Activated CD4-positive, alpha-beta T cell treated with anti-CD3 and anti-CD28 coated beads, Interleukin-2, amount 50 U/mL, for 48 hours (primary cell): ENCODE results near the gene SPOP.

Source experiments
- DNase-seq, 2 experiments: peaks; one replicate each; pipeline ENCODE4 v3.0.0-alpha.2; 2020

Gene SPOP

DNA sequence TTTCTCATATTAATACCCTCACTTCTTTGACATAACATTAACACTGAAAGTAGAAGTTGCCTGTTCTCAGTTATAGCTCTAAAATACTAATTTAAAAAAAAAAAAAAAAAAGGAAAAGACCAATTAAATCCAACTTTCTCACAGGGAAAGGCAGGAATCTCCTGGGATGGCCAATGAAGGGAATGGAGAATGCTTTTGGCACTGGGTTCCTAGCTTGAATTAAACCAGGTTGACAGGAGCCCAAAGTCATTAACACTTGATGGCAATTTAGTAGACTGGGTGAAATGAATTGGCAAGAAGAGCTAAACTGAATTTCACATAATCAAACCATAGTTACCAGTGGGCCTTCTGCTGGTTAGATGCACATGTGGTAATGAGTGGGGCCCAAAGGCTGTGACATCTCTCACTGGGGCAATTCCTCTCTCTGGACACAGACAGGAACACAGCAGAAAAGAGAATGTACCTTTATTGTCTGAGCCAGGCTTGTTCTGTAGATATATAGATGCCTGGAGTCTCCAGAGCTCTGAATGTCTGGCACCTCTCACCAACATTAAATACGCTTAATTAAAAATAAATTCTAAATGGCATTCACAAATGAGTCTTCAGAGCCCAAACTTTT, 64.6 kb downstream of the SPOP start:
- DNase-seq, result no peak

DNA sequence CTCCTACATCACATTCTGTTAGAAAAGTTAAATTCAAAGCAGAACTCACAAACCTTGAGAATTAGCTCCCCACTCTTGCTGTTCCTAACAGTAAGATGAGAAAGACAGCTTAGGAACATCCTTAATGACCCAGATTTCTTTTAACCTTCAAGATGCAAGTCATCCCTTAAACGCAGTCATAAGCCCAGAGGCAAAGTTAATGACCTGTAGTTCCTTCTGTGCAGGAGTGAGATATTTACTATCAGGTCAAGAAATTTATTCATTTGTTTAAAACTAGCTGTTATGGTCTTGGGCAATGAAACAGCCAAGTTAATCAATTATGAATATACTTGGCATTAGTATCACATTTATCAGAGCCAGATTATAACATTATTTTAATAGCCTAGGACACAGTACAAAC, 65.2 kb downstream of the SPOP start:
- no peak for DNase-seq

DNA sequence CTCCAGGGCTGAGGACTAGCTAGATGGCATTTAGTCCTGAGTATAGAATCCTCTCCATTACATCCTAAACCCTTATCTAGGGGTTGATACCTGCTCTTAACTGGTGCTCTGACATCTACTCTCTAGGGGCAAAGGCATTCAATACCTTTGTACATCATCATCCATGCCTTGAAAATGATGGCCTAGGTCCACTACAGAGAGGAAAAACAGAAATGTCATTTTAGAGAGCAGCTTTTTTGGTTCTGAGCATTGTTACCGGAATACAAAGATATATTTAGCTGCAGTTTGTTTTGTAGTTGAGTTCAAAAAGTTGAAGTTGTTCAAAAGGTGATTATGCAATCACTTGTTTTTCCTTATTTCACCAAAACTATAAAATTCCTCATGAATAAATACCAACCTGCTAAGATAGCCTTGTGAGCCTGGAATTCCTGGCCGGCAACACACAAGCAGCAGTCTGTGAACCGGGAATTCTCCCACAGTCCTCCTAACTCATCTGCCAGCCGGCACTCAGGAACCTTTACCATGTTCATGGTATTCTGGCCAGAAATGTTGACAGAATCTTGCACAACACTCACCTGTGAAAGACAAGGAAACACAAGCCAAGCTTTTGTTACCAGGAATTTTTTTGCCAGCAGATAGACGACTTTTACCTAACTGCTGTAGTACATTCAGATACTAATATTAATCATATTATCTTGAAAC, 66.9 kb downstream of the SPOP start:
- DNase-seq, result no peak

DNA sequence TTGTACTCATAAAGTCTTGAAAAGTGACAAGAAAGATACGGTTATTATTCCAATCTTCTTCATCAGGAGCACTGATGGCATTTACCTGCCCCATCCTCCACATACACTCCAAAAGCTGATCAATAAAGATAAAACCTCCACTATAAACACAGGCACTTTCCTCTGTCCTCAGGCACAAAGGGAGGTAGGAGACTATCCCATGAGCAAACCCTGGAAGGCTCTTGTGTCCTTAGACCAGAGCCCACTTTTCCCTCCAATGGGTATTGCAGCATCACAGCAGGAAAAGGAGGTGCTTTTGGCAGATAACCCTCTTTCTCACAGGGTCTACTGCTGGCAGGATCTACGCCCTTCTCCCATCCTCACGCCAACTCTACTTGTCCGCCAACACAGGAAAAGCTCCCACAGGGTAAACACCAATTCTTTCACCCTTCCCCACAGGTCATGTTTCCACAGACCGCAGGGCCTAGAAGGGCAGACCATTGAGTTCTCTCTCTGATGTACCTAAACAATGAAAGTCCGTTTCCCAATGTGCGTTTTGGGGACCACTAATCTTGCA, 73.5 kb downstream of the SPOP start:
- DNase-seq, result no peak

DNA sequence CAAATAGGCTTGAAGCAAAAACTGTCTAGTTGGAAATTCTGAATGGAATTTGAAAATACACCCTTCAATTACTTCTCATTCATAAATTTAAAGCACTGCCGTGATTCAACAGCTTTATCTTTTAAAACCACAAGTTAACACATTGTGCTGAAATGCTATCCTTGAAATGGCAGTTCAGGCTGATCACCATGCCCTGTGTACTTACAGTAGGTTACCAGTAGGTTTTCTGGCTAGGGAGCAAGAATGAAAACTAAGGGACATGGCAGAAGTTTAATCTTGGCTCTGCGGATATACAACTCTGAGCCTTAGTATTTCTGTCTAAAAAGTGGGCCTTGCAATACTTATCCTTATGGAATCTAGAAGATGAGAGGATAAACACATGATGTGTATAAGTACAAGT, 74.2 kb downstream of the SPOP start:
- no peak for DNase-seq

DNA sequence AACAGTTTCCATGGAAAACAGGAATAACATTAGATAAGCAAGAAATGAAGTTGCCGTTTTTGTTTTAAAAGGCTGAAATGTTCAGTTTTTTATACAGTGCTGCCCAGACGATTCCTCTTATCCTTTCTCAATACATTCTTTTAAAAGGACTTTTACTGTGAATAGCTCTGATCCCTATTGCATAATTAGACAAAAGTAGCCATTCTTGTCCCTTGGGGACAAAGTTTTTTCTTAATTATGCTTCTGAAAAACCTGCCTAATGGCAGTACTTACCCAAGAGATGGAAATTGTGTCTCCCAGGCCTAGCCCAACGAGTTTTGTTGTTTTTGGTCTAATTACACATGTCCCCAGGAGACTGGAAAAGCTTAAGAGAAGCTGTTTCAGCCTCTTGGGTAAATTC, 74.7 kb downstream of the SPOP start:
- DNase-seq, result no peak

DNA sequence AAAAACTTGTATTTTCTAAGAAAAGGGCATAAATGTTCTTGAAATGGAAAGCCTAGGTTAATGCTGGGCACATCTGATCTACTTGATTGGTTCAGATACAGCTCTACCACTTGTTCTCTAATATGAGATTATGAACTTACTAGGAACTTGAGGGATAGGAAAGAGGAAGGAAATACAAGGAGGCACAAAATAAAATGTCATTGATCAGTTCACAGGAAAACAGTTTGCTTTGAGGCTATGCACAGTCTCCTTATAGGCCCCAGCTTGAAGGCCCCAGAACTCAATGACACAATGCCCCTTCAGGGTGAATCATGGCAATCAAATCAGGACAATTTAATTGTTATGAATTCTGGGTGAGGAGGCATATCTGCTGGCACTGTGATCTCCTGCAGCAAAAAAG, 75.1 kb downstream of the SPOP start:
- no peak for DNase-seq

DNA sequence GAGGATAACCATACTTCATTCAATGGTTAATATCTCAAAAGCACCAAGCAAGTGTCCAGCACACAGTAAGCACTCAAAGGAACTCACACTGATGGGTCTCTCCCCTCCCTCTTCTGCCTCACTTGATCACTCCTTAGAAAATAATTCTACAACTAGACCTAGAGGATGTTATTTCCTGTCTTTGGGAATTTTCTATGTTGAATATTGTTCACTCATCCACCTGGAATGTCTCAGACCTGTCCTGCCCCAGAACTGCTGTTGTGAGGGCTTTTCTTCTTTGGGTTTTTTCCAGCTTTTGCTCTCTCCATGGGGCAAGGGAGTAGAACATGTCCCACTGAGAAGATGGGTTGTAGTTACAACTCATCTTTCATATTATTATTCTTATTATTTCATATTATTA, 76.9 kb downstream of the SPOP start:
- DNase-seq, result no peak

DNA sequence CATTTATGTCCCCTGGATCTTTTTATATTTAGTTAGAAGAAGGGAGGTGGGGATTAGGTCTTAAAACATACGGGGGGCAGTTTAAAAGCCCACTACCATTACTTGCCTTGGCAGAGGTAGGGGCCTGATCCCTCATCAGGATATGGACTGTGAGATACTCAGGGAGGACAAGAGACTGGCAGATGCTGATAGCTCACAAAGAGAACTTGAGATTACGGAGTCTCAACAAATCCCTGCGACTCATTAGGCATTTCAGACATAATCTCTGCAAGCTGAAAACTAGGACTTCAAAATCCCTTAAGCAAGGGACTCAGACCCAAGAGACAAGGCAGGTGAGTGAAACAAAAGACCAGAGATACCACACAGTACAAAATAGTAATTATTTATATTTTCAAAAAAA, 79.0 kb downstream of the SPOP start:
- no peak for DNase-seq

DNA sequence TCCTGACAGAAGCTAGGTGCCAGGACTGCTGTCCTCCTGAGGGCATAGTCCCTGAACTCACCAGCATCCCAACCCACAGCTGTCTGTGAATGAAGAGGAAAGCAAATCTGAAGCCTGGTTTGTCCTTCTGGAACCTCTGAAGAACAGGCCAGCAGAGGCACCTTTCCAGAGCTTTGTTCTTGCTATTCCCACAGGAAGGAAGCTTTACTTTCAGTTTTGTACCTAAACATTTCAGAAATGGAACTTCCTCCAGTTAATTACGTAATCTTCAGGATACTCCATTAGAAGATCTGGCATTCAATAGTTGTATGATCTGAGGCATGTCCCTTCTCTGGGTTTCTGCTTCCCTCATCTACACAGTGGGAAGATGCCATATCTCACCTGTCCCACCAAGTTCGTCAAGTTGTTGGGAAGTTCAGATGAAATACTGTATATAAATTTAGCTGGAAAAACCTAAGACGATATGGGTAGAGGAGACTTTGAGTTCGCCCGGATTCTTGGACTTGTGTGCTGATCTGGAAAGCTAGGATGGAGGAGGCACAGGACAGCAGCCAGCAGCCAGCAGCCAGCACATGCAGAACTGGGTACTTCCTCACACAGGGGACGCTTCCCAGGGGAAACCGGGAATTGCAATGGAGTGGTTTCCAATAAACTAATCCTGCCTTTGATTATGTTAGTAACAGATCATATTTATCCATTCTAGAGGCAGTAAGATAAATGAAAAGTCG, 79.8 kb downstream of the SPOP start:
- no peak for DNase-seq

DNA sequence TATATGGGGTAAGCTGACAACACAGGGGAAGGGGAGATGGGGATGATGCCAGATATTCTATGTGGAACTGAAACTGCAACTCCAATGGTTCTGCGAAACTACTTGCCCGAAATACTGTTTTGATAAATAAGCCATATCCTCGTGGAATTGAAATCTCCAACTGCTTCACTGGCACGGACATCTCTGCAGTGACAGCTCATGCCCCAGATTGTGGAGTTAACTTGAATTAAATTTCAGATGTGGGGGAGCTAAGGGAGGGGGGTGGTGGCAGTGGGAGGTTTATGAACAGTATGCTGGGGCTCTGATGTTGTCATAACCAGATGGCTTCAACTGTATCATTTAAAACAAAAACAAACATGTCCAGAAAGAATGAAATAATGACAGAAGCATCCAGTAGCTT, 80.5 kb downstream of the SPOP start:
- no peak for DNase-seq

DNA sequence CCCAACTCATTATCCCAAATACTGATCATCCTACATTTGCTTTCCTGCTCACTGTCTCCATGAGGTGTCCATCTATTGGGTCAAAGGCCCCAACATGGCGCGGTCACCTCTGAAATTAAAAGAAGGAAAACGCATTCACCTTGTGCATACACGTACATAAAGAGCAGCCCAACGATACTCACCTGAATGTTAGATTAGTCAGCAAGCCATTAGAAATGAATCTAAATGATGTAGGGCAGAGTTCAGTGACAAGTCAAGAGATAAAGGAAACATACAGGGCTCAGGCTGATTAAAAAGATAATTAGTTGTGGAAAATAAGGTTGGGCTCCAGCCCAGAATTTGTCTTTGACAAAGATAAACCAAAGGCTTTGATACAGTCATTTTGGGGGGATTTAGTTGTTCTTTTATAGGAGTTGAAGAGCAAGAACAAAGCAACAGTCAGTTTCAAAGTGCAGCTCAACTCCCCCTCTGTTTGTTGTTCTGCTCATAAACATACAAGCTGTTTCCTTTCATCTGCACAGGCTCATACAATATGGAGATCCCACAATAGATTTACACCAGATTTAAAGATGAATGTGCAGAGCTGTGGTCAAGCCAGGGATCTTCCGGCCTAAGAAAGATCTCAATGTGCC, 81.2 kb downstream of the SPOP start:
- no peak for DNase-seq

DNA sequence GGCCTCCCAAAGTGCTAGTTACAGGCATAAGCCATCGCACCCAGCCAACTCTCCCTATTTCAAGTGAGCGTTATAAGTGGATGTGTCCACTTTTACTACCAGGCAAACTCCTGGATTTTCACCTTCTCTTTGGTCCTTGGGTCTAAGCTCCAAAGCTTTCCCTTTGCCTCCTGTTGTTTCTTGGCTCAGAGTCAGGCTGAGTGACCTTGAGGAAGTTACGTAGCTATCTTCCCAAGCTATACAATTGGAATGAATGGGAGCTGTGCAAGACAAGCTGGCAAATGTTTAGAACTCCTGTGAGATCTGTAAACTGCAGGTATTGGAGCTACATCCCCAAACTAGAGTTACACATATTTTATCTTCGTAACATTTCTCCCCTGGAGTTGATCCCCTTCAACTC, 81.9 kb downstream of the SPOP start:
- no peak for DNase-seq

DNA sequence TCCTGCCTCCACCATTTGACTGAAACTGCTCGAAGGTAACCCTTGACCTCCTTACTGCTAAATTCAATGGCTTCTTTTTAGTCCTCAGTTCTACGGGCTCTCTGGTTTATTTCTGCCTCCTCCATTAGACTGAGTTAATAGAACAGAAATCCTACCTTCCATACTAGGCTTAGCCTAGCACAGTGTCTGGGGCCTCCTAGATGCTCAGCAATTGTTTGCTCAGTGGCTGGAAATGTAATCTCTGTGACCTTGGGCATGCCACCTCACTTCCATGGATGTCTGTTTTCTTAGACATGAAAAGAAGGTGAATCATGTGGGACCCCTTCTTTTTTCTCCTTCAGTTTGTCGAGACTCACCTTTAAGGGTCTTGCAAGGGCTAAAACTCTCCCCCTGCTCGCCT, 82.6 kb downstream of the SPOP start:
- no peak for DNase-seq

DNA sequence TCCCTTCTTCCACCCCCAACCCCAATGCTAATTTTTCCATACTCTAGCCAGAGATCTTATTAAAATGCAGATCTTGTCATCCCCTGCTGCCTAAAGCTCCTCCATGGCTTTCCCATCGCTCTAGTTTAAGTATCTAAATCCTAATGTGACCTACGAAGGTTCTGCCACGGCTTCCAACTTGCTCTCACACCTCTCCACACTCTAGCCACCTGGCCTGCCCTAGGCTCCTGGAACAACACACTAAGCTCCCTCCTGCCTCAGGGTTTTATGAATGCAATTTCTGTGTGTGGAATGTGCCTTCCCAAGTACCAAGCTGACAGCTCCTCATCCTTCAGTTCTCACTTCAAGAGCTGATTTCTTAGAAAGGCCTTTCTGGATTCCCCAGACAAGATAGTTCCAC, 85.6 kb downstream of the SPOP start:
- no peak for DNase-seq

DNA sequence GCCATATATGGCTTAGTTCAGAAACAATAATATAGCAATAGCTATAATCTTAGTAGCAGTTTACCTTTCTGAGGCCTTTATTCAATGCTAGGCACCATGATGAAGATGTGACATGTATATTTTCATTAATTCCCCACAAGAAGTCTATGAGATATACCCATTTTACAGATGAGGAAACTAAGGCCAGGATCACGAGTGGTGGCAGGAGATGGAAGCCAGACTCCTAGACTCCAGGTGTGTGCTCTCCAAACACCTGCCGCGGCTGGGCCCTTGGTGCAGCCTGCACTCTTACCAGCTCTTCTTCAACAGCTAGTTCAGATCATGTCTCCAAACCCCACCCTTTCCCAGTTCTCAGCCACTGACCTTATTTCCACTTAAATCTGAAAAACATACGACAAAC, 87.0 kb downstream of the SPOP start:
- DNase-seq, result no peak

DNA sequence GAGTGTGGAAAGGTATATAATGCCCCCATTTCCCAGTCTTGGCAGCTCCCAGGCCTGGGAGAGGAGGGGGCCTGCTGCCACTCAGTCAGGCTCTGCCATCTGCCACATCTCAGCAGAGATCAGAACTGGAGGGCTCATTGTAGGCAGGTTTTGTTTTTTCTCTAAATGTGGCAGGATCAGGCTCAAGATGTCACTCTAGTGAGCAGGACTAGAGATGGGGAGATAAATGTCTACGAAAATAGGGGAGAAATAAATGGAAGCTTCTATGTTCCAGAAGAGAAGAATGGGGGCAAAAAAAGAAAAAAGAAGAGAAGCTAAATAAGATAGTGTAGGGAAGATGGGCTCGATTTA, 88.3 kb downstream of the SPOP start:
- no peak for DNase-seq

DNA sequence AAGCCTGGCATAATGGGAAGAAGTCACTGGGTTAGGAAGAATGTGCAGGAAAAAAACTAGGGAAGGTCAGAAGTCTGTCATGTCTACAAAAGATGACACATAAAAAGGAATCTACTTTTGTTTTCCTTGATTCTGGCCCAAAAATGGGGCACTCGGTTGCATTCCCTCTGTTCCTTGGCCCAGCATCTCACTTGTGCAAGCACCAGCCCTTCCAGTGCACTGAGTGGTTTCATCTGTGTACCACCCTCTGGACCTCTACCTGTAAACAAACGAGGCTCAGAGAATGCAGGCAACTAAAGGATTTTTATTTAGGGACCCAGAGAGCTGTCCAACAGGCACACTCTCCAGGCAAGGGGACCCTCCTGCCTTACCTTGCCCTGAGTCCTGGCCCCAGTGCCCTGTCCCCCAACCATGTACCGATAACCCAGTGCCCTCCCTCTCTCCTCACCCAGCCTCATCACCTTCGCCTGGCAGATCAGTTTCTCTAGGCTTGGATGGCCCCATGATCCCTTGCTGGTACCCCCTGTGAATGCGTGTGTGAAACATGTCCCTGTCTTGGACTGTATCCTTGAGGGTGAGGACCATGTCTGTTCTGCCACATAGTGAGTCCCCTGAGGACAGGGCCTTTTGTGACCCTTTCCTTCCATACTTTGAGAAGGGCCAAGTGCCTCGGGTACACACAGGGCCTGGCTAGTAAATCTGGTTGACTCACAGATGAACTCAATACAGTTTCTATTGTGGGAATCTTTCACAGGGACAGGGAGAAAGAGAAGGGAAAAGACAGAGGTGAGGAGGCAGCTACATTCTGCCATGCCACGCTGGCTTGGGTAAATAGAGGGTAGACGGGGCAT, 88.9 kb downstream of the SPOP start:
- DNase-seq, result no peak

DNA sequence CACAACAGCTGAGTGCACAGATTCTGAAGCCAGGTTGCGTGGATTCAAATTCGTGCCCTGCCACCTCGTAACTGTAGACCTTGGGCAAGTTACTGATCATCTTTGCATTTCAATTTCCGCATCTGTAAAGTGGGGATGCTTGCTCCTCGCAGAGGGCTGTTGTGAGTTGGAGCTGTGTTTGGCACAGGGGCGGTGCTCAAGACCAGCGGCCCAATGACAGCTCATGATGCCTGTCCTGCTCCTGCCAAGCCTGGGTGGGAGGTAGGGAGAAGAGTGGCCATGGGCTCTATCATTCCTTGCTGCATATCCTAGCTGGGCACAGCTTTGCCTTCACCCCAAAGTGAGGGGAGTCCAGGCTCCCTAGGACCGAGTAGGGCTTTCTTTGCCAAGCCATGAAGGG, 89.6 kb downstream of the SPOP start:
- no peak for DNase-seq

DNA sequence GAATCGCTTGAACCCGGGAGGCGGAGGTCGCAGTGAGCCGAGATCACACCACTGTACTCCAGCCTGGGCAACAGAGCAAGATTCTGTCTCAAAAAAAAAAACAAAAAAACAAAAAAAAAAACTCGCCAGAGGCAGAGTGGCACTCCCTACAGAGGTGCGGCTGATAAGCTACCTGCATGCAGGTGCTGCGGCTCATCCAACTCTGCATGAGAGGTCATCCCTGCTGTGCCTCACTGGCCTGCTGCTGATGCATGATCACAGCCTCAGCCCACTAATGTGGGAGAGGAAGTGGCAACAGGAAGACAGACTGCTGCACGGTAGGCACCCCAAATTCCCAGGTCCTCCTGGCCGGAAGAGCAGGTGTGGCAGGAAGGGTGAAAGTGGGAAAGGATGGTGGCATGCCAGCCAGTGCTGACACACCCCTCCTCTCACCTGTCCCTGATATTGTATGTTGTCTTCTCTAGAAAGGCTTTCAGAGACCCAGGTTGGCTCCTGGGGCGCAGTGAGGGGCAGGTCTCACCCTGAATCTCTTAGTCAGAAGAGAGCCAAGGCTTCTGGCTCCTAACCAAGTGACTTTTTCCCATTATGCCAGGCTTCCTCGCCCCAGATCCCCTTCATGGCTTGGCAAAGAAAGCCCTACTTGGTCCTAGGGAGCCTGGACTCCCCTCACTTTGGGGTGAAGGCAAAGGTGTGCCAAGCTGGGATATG, 90.4 kb downstream of the SPOP start:
- no peak for DNase-seq

DNA sequence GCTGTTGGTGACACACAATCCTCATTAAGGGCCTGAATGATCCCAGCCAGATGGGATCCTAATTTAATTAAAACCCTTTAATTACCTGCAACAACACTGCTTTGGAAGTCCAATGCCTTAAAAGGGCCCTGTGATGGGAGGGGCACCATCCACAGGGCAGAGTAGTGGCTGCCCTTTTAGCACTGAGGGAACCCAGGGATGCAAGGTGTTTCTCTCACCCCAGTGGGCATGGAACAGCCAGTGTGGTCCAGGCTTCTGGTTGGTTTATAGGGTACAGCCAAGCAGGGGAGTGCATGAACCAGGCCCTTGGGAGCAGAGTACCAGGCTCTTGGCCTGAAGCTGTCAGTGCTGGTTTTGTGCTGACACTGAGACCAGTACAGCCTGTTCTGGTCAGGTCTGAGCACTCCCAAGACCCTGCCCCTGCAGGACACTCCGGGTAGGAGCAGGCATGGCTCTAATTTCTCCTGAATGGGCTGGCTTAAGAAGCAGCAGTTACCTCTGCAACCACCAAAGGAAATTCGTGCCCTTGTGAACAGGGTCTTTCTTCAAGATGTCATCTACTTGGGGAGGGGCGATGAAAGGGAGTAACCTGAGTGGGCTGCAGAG, 92.4 kb downstream of the SPOP start:
- DNase-seq, result no peak

DNA sequence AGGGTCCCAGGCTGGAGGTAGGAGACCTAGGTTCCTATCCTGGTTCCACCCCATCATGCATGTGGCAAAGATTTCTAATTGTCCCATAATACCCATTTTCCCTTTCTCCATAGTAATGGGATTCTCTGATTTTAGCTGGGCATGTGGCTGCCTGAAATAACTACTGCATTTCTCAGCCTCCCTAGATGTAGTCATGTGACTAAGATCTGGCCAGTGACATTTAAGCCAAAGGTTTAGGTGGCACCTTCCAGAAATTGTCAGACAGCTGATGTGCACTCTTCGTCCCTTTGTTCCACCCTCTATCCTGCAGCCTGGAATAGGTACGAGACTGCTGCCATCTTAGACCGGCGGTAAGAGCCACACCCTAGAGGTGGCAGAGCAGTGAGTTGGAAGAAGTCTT, 94.0 kb downstream of the SPOP start:
- no peak for DNase-seq
